Sigmoid colon (tissue), 7 donors: Measurements from ENCODE around the gene DAB2IP. TPM values are rescaled to one million over a fixed set of nuclear protein-coding genes. Genes with fewer than 3 reads are reported as not detected.

Experiments used
- DNase-seq: peaks from one replicate; pipeline ENCODE4 v3.0.0-alpha.2; 2019
- H3K27ac ChIP-seq, 4 donors: fragments of 200-600 bp; sonication (generic); one replicate each; pipeline ENCODE4 v1.5.1; 2016 to 2019; ENCODE audit warnings: mild to moderate bottlenecking in 1 of 4
- H3K27me3 ChIP-seq, 3 donors: fragments of 200-600 bp; sonication (generic); one replicate each; pipeline ENCODE4 v1.5.1; 2019; ENCODE audit warnings: mild to moderate bottlenecking in 1 of 3
- H3K36me3 ChIP-seq, 4 donors: fragments of 200-600 bp; sonication (generic); one replicate each; pipeline ENCODE4 v1.5.1; 2016 to 2019
- H3K4me1 ChIP-seq, 4 donors: fragments of 200-600 bp; sonication (generic); one replicate each; pipeline ENCODE4 v1.5.1; 2017 to 2019
- H3K4me3 ChIP-seq, 4 donors: fragments of 200-600 bp; sonication (generic); one replicate each; pipeline ENCODE4 v1.5.1; 2017 to 2019; ENCODE audit warnings: mild to moderate bottlenecking in 2 of 4, moderate library complexity in 1 of 4
- H3K9me3 ChIP-seq, 4 donors: fragments of 200-600 bp in 3 of 4; sonication (generic) in 3 of 4; one replicate each; pipeline versions ENCODE4 v1.5.1 to v1.6.1; 2013 to 2019
- EP300 ChIP-seq, 4 donors: sonication (generic); formaldehyde crosslinking; IDR thresholded peaks; one replicate each; pipeline ENCODE4 v1.6.1; 2017; ENCODE audit warnings: antibody characterized with exemption in 4 of 4
- POLR2A ChIP-seq, 2 donors: fragments of 450-650 bp; IDR thresholded peaks; one replicate each; pipeline ENCODE4 v1.6.1; 2016; ENCODE audit warnings: antibody characterized with exemption in 2 of 2, mild to moderate bottlenecking in 2 of 2, moderate library complexity in 2 of 2
- POLR2AphosphoS5 ChIP-seq, 4 donors: sonication (generic); formaldehyde crosslinking; IDR thresholded peaks; one replicate each; pipeline ENCODE4 v1.6.1; 2017; ENCODE audit warnings: antibody characterized with exemption in 4 of 4
- WGBS, 2 donors: extraction: QIAGEN DNeasy Blood & Tissue Kit; methylation state at CpG; one replicate each; pipeline ENCODE4 v1.1.7; 2013; 5-methylcytosine and 5-hydroxymethylcytosine counted together
- intact Hi-C: fragments of 100-400 bp; cut with DNase I; formaldehyde crosslinking; loops from one replicate; pipeline ENCODE4 v1.15.1; 2023
- polyA plus RNA-seq, 3 donors: library from polyadenylated mRNA; stranded (reverse); fragments of 200-250 nt; gene quantifications; one replicate each; pipeline ENCODE4 v1.2.3, GENCODE V29; 2013
- total RNA-seq, 4 donors: library from RNA; depleted of rRNA; stranded (reverse); fragments of >200 nt; gene quantifications; one replicate each; pipeline ENCODE4 v1.1.0, GENCODE V29; 2016
- TF ChIP-seq, protein P1 (sequence below), 4 experiments: fragments of 450-650 bp in 3 of 4; fragments of 200-600 bp in 1 of 4; IDR thresholded peaks; one replicate each; pipeline ENCODE4 v1.5.1; 2016 to 2019; ENCODE audit warnings: antibody characterized with exemption in 4 of 4, mild to moderate bottlenecking in 3 of 4, moderate library complexity in 2 of 4
- donor health status: healthy with polysubstance abuse.
- donor health status: Bipolar disorder and iron deficiency.
- donor health status: healthy.

Gene DAB2IP
- total and polyA plus RNA-seq, 7 donors = 20.1 to 52.4 (median 34.7) TPM

DNA sequence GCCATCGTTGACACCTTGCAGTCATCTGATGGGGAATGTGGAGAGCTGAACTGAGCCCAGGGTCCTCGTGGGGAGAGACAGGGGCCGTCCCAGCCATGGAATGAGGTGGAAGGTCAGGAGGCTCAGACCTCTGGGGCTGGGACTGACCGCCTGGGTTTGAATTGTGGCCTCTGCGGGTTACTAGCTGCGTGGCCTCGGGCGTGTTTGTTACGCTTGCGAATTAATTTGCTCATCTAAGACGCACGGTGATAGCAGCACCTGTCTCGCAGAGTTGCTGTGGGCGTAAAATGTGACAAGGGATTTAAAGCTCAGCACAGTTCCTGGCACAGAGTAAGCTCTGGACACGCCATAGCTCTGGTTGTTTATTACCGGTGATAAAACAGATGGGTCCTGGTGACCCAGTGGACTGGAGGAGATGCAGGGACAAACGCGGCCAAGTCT lies 19.4 kb upstream of the DAB2IP start:
- Histone ChIP-seq H3K27ac (peak overlapping the region in 1 of 4 donors; percentile 11), H3K4me1 (peaks cover 0 to 88% (median 58%) of the 10 kb centered on the region in 4 donors), H3K4me3 (no peak overlapping the region), H3K27me3 (no peaks in the 10 kb centered on the region), H3K9me3 (no peaks in the 10 kb centered on the region), H3K36me3 (no peaks in the 10 kb centered on the region)
- no peak for DNase-seq
- 40 to 77% methylated on average over 18 of the region's 18 CpGs for WGBS, 2 donors
- TF ChIP-seq POLR2A (IDR thresholded peaks at IDR 0.05) = no peak
- TF ChIP-seq POLR2AphosphoS5 (IDR thresholded peaks at IDR 0.05) = no peak
- TF ChIP-seq, protein P1, sequence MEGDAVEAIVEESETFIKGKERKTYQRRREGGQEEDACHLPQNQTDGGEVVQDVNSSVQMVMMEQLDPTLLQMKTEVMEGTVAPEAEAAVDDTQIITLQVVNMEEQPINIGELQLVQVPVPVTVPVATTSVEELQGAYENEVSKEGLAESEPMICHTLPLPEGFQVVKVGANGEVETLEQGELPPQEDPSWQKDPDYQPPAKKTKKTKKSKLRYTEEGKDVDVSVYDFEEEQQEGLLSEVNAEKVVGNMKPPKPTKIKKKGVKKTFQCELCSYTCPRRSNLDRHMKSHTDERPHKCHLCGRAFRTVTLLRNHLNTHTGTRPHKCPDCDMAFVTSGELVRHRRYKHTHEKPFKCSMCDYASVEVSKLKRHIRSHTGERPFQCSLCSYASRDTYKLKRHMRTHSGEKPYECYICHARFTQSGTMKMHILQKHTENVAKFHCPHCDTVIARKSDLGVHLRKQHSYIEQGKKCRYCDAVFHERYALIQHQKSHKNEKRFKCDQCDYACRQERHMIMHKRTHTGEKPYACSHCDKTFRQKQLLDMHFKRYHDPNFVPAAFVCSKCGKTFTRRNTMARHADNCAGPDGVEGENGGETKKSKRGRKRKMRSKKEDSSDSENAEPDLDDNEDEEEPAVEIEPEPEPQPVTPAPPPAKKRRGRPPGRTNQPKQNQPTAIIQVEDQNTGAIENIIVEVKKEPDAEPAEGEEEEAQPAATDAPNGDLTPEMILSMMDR (IDR thresholded peaks at IDR 0.05) = no peak
- no peak for TF ChIP-seq EP300 (IDR thresholded peaks at IDR 0.05)
- intact Hi-C loops = loop anchor here (5.0 kb wide), 1 partner anchor 85 kb away; no protein-coding TSS in a partner anchor

- intact Hi-C loops = loop anchor here (5.0 kb wide), 1 partner anchor 86 kb away; no protein-coding TSS in a partner anchor
- no peaks in the 10 kb centered on the region for H3K9me3 ChIP-seq
- no peaks in the 10 kb centered on the region for H3K36me3 ChIP-seq
- TF ChIP-seq POLR2A (IDR thresholded peaks at IDR 0.05) (no peak), EP300 (IDR thresholded peaks at IDR 0.05) (no peak), POLR2AphosphoS5 (IDR thresholded peaks at IDR 0.05) (no peak)
- TF ChIP-seq, protein P1 (IDR thresholded peaks at IDR 0.05) = no peak
- 30 to 64% methylated on average over 9 of the region's 9 CpGs for WGBS, 2 donors
- H3K27me3 ChIP-seq = no peaks in the 10 kb centered on the region
- H3K27ac ChIP-seq = peak overlapping the region in 1 of 4 donors; percentile 11
- peaks cover 0 to 91% (median 65%) of the 10 kb centered on the region in 4 donors for H3K4me1 ChIP-seq
- no peak for DNase-seq
- H3K4me3 ChIP-seq = no peak overlapping the region
These were observed 18.2 kb upstream of the DAB2IP start for GRCh38 chr9:121633119-121633714.

GRCh38 chr9:121633736-121634135 lies 17.7 kb upstream of the DAB2IP start:
- Histone ChIP-seq H3K4me1 (peaks cover 0 to 93% (median 66%) of the 10 kb centered on the region in 4 donors), H3K4me3 (no peak overlapping the region), H3K27me3 (no peaks in the 10 kb centered on the region), H3K9me3 (no peaks in the 10 kb centered on the region), H3K36me3 (no peaks in the 10 kb centered on the region), H3K27ac (peak overlapping the region in 1 of 4 donors; percentile 80)
- intact Hi-C loops = loop anchor here (5.0 kb wide), 1 partner anchor 86 kb away; no protein-coding TSS in a partner anchor
- DNase-seq = no peak
- 89 to 96% methylated on average over 1 of the region's 1 CpG for WGBS, 2 donors
- no peak for TF ChIP-seq EP300 (IDR thresholded peaks at IDR 0.05)
- TF ChIP-seq POLR2A (IDR thresholded peaks at IDR 0.05) = no peak
- no peak for TF ChIP-seq POLR2AphosphoS5 (IDR thresholded peaks at IDR 0.05)
- TF ChIP-seq, protein P1 (IDR thresholded peaks at IDR 0.05) = no peak

GRCh38 chr9:121634329-121635261 lies 16.8 kb upstream of the DAB2IP start:
- DNase-seq = no peak
- intact Hi-C loops = loop anchor here (5.0 kb wide), 1 partner anchor 87 kb away; no protein-coding TSS in a partner anchor
- WGBS, 2 donors = 43 to 48% methylated on average over 20 of the region's 20 CpGs
- Histone ChIP-seq H3K4me3 (no peak overlapping the region), H3K36me3 (no peaks in the 10 kb centered on the region), H3K27ac (peak overlapping the region in 3 of 4 donors; percentile 66 to 80 (median 69)), H3K4me1 (peaks cover 0 to 85% (median 67%) of the 10 kb centered on the region in 4 donors), H3K9me3 (no peaks in the 10 kb centered on the region), H3K27me3 (no peaks in the 10 kb centered on the region)
- TF ChIP-seq, protein P1 (IDR thresholded peaks at IDR 0.05) = peak in 3 of 4 experiments; percentile 35 to 44 (median 37)
- TF ChIP-seq POLR2A (IDR thresholded peaks at IDR 0.05) = no peak
